ENCODE measurements around the gene GOLGA8M.
"Not testable (repeated sequence)": the region's sequence is repeated elsewhere in the genome, so short reads cannot be mapped to it uniquely, and the experiment has no call there.

GOLGA8M gene

GRCh38 chr15:28712270-28712669 is at the start of gene GOLGA8M:
TSS of gene GOLGA8M (minus strand) at chr15:28712421. CDS start at chr15:28712323, 98 bp downstream.
- DNase-seq = not testable (repeated sequence)

- not testable (repeated sequence) for DNase-seq
Measured at GRCh38 chr15:28742890-28743289, 30.7 kb upstream of the GOLGA8M start.

- DNase-seq = not testable (repeated sequence)
Measured at GRCh38 chr15:28738590-28739292, 26.5 kb upstream of the GOLGA8M start.

- not testable (repeated sequence) for DNase-seq
Measured at GRCh38 chr15:28738200-28738561, 26.0 kb upstream of the GOLGA8M start.

- not testable (repeated sequence) for DNase-seq
Measured at GRCh38 chr15:28737521-28738199, 25.4 kb upstream of the GOLGA8M start.

GRCh38 chr15:28728061-28728460 is 15.8 kb upstream of the GOLGA8M start:
- peak; percentile 8 for DNase-seq

- not testable (repeated sequence) for DNase-seq
Measured at GRCh38 chr15:28727026-28727425, 14.8 kb upstream of the GOLGA8M start.

GRCh38 chr15:28726102-28726501 is 13.9 kb upstream of the GOLGA8M start:
- no peak for DNase-seq

- DNase-seq = no peak
Measured at GRCh38 chr15:28725556-28725955, 13.3 kb upstream of the GOLGA8M start.

GRCh38 chr15:28723986-28724385 is 11.8 kb upstream of the GOLGA8M start:
- DNase-seq = not testable (repeated sequence)

GRCh38 chr15:28719626-28720025 is 7.4 kb upstream of the GOLGA8M start:
- DNase-seq = not testable (repeated sequence)

GRCh38 chr15:28718576-28718975 is 6.4 kb upstream of the GOLGA8M start:
- not testable (repeated sequence) for DNase-seq

GRCh38 chr15:28714176-28714575 is 2.0 kb upstream of the GOLGA8M start:
- not testable (repeated sequence) for DNase-seq

- not testable (repeated sequence) for DNase-seq
Measured at GRCh38 chr15:28703927-28704326, 8.3 kb downstream of the GOLGA8M start.

GRCh38 chr15:28702427-28702826 is 9.8 kb downstream of the GOLGA8M start:
- not testable (repeated sequence) for DNase-seq

- not testable (repeated sequence) for DNase-seq
Measured at GRCh38 chr15:28694006-28694751, 18.0 kb downstream of the GOLGA8M start.

- not testable (repeated sequence) for DNase-seq
Measured at GRCh38 chr15:28693021-28693420, 19.2 kb downstream of the GOLGA8M start.

GRCh38 chr15:28673533-28673932 is 38.7 kb downstream of the GOLGA8M start:
- not testable (repeated sequence) for DNase-seq

- DNase-seq = not testable (repeated sequence)
Measured at GRCh38 chr15:28672122-28672521, 40.1 kb downstream of the GOLGA8M start.

- DNase-seq = not testable (repeated sequence)
Measured at GRCh38 chr15:28666402-28666801, 45.8 kb downstream of the GOLGA8M start.

- DNase-seq = not testable (repeated sequence)
Measured at GRCh38 chr15:28664575-28664974, 47.6 kb downstream of the GOLGA8M start.

- DNase-seq = not testable (repeated sequence)
Measured at GRCh38 chr15:28663717-28664116, 48.5 kb downstream of the GOLGA8M start.

- not testable (repeated sequence) for DNase-seq
Measured at GRCh38 chr15:28660750-28661149, 51.5 kb downstream of the GOLGA8M start.

GRCh38 chr15:28656018-28656360 is 56.2 kb downstream of the GOLGA8M start:
- DNase-seq = not testable (repeated sequence)

Measured in NCI-H774 (cell line).